A673 (cell line): ENCODE measurements around the gene HPSE. TPM values are rescaled to one million over a fixed set of nuclear protein-coding genes. Genes with fewer than 3 reads are reported as not detected.

Source experiments
- BruUV-seq: library from RNA; stranded (reverse); fragments of 400-500 nt; replicated peaks from 2 replicates; lab custom pipeline; 2021; lab: Mats Ljungman, UMichigan
- CTCF ChIA-PET: fragments of 300-600 bp; sonication (Branson Sonifier 250); formaldehyde crosslinking; loops from one replicate; lab custom pipeline; 2022; ENCODE audit warnings: antibody characterized with exemption; lab: Charles Lee
- POLR2A ChIA-PET: fragments of 300-600 bp; sonication (Branson Sonifier 250); formaldehyde crosslinking; loops from one replicate; lab custom pipeline; 2022; ENCODE audit warnings: antibody characterized with exemption; ENCODE audit not compliant: low non-redundant PET; lab: Charles Lee
- DNase-seq: peaks from one replicate; pipeline ENCODE4 v3.0.0-alpha.2; 2015; ENCODE audit warnings: low spot score
- H3K27ac ChIP-seq: fragments of 200-600 bp; sonication (generic); 2 replicates; pipeline ENCODE4 v1.5.1; 2016; ENCODE audit warnings: mixed run types, low read depth, mild to moderate bottlenecking, mixed read lengths, antibody characterized with exemption, low read length; ENCODE audit not compliant: poor library complexity, severe bottlenecking
- H3K27me3 ChIP-seq: fragments of 200-600 bp; sonication (generic); replicated peaks from 2 replicates; pipeline ENCODE4 v1.6.1; 2017; ENCODE audit warnings: mixed run types, low read depth, mild to moderate bottlenecking, mixed read lengths, antibody characterized with exemption, low read length; ENCODE audit not compliant: insufficient read depth, poor library complexity
- H3K36me3 ChIP-seq: fragments of 200-600 bp; sonication (generic); 2 replicates; pipeline ENCODE4 v1.6.1; 2016; ENCODE audit warnings: mixed run types, mild to moderate bottlenecking, mixed read lengths, antibody characterized with exemption, low read length; ENCODE audit not compliant: insufficient read depth, poor library complexity, severe bottlenecking
- H3K4me1 ChIP-seq: fragments of 200-600 bp; sonication (generic); 2 replicates; pipeline ENCODE4 v1.6.1; 2017; ENCODE audit warnings: mixed run types, mild to moderate bottlenecking, mixed read lengths, antibody characterized with exemption, low read length; ENCODE audit not compliant: insufficient read depth, poor library complexity, severe bottlenecking
- H3K4me3 ChIP-seq: fragments of 200-600 bp; sonication (generic); 2 replicates; pipeline ENCODE4 v1.5.1; 2016; ENCODE audit warnings: low read depth, mixed run types, mild to moderate bottlenecking, mixed read lengths, low read length; ENCODE audit not compliant: poor library complexity, severe bottlenecking
- H3K9me3 ChIP-seq: fragments of 200-600 bp; sonication (generic); 2 replicates; pipeline ENCODE4 v1.6.1; 2016; ENCODE audit warnings: mixed run types, low read depth, mild to moderate bottlenecking, mixed read lengths, antibody characterized with exemption, low read length; ENCODE audit not compliant: poor library complexity, severe bottlenecking
- CTCF ChIP-seq: fragments of 300-800, 200-600 bp; sonication (generic); conservative IDR thresholded peaks from 2 replicates; pipeline ENCODE4 v1.5.1; 2017; ENCODE audit warnings: low read depth, mild to moderate bottlenecking, antibody characterized with exemption, low read length, moderate library complexity, mixed read lengths
- EZH2 ChIP-seq: fragments of 200-600 bp; sonication (generic); IDR thresholded peaks from 2 replicates; pipeline ENCODE4 v1.6.1; 2017; ENCODE audit warnings: borderline replicate concordance, low read depth, mild to moderate bottlenecking, mixed read lengths, antibody characterized with exemption, low read length; ENCODE audit not compliant: poor library complexity, severe bottlenecking
- intact Hi-C: fragments of 100-400 bp; cut with micrococcal nuclease; formaldehyde crosslinking; loops from one replicate; pipeline ENCODE4 v1.10.0; 2022; ENCODE audit not compliant: unreplicated experiment
- total RNA-seq: library from RNA; stranded (reverse); gene quantifications from 2 replicates; pipeline ENCODE4 v1.2.3, GENCODE V29; 2021

Gene HPSE
- total RNA-seq, 1 experiment from 2014 or later = 0.84 TPM

- no TSS peak for BruUV-seq
- H3K4me1 ChIP-seq = no peaks in the 10 kb centered on the region
- H3K9me3 ChIP-seq = no peaks in the 10 kb centered on the region
- ChIA-PET POLR2A (no interaction called here), CTCF (no interaction called here)
- DNase-seq = no peak
- intact Hi-C loops = no loop called here
- no peaks in the 10 kb centered on the region for H3K36me3 ChIP-seq
- TF ChIP-seq EZH2 = no peak
- no peak for TF ChIP-seq CTCF
- no peak overlapping the region for H3K27ac ChIP-seq
- H3K4me3 ChIP-seq = no peak overlapping the region
- H3K27me3 ChIP-seq = no peaks in the 10 kb centered on the region
Observed at GRCh38 chr4:83272900-83273299, 61.7 kb downstream of the HPSE start.

GRCh38 chr4:83269256-83269655 lies 65.4 kb downstream of the HPSE start:
- Histone ChIP-seq H3K4me3 (no peak overlapping the region), H3K4me1 (no peaks in the 10 kb centered on the region), H3K9me3 (no peaks in the 10 kb centered on the region), H3K36me3 (no peaks in the 10 kb centered on the region), H3K27ac (no peak overlapping the region), H3K27me3 (no peaks in the 10 kb centered on the region)
- CTCF ChIA-PET = no interaction called here
- POLR2A ChIA-PET = no interaction called here
- BruUV-seq = no TSS peak
- TF ChIP-seq CTCF = no peak
- TF ChIP-seq EZH2 = no peak
- intact Hi-C loops = no loop called here
- DNase-seq = no peak

GRCh38 chr4:83268491-83268890 lies 66.2 kb downstream of the HPSE start:
- DNase-seq = no peak
- no peaks in the 10 kb centered on the region for H3K27me3 ChIP-seq
- no TSS peak for BruUV-seq
- H3K9me3 ChIP-seq = no peaks in the 10 kb centered on the region
- ChIA-PET POLR2A (no interaction called here), CTCF (no interaction called here)
- no peak overlapping the region for H3K27ac ChIP-seq
- no peaks in the 10 kb centered on the region for H3K36me3 ChIP-seq
- H3K4me3 ChIP-seq = no peak overlapping the region
- TF ChIP-seq EZH2 (no peak), CTCF (no peak)
- intact Hi-C loops = no loop called here
- no peaks in the 10 kb centered on the region for H3K4me1 ChIP-seq
